ENCODE results near the gene BCL6B.
"Not testable (repeated sequence)": the region's sequence is repeated elsewhere in the genome, so short reads cannot be mapped to it uniquely, and the experiment has no call there.

The BCL6B gene

GRCh38 chr17:6986676-6987075, 36.2 kb upstream of the BCL6B start:
- Histone ChIP-seq H4K20me1 (ENCODE audit: insufficient read depth, low read length) (no peaks in the 10 kb centered on the region), H3K4me2 (ENCODE audit: insufficient read depth, low read length) (no peak overlapping the region), H2AFZ (ENCODE audit: low read depth, low read length) (no peak overlapping the region), H3K4me3 (ENCODE audit: low read depth in 1 of 2, low read length in 2 of 2) (no peak overlapping the region), H3K36me3 (ENCODE audit: insufficient read depth, low read length) (no peaks in the 10 kb centered on the region), H3K27ac (ENCODE audit: low read length) (no peak overlapping the region), H3K9ac (ENCODE audit: low read depth, low read length) (no peak overlapping the region), H3K9me3 (ENCODE audit: insufficient read depth, low read length, severe bottlenecking) (no peaks in the 10 kb centered on the region), H3K4me1 (ENCODE audit: insufficient read depth, low read length) (peaks cover 8% of the 10 kb centered on the region), H3K79me2 (ENCODE audit: insufficient read depth, low read length) (no peaks in the 10 kb centered on the region), H3K27me3 (ENCODE audit: insufficient read depth, low read length, poor library complexity) (no peaks in the 10 kb centered on the region)
- no peak for TF ChIP-seq CTCF (IDR thresholded peaks at IDR 0.05; ENCODE audit: borderline replicate concordance, extremely low read depth, low read length, poor library complexity, severe bottlenecking)
- TF ChIP-seq EZH2 (IDR thresholded peaks at IDR 0.05; ENCODE audit: borderline replicate concordance, low read depth, low read length, severe bottlenecking): no peak
- ATAC-seq (ENCODE audit: insufficient read depth, low read depth) (no peak), DNase-seq (no peak)

- H3K4me2 ChIP-seq (ENCODE audit: insufficient read depth, low read length): no peak overlapping the region
- H3K9me3 ChIP-seq (ENCODE audit: insufficient read depth, low read length, severe bottlenecking): no peaks in the 10 kb centered on the region
- no peak overlapping the region for H2AFZ ChIP-seq (ENCODE audit: low read depth, low read length)
- H4K20me1 ChIP-seq (ENCODE audit: insufficient read depth, low read length): no peaks in the 10 kb centered on the region
- H3K4me1 ChIP-seq (ENCODE audit: insufficient read depth, low read length): no peaks in the 10 kb centered on the region
- no peak for DNase-seq
- H3K9ac ChIP-seq (ENCODE audit: low read depth, low read length): no peak overlapping the region
- H3K27me3 ChIP-seq (ENCODE audit: insufficient read depth, low read length, poor library complexity): no peaks in the 10 kb centered on the region
- no peak for ATAC-seq (ENCODE audit: insufficient read depth, low read depth)
- no peaks in the 10 kb centered on the region for H3K79me2 ChIP-seq (ENCODE audit: insufficient read depth, low read length)
- no peak overlapping the region for H3K27ac ChIP-seq (ENCODE audit: low read length)
- H3K4me3 ChIP-seq (ENCODE audit: low read depth in 1 of 2, low read length in 2 of 2): no peak overlapping the region
- no peaks in the 10 kb centered on the region for H3K36me3 ChIP-seq (ENCODE audit: insufficient read depth, low read length)
- TF ChIP-seq EZH2 (IDR thresholded peaks at IDR 0.05; ENCODE audit: borderline replicate concordance, low read depth, low read length, severe bottlenecking) (no peak), CTCF (IDR thresholded peaks at IDR 0.05; ENCODE audit: borderline replicate concordance, extremely low read depth, low read length, poor library complexity, severe bottlenecking) (no peak)
These were observed 33.1 kb upstream of the BCL6B start for GRCh38 chr17:6989779-6990178.

- ATAC-seq (ENCODE audit: insufficient read depth, low read depth); H3K27ac ChIP-seq (ENCODE audit: low read length); H3K9ac ChIP-seq (ENCODE audit: low read depth, low read length); H3K4me3 ChIP-seq (ENCODE audit: low read depth in 1 of 2, low read length in 2 of 2); H4K20me1 ChIP-seq (ENCODE audit: insufficient read depth, low read length); H3K9me3 ChIP-seq (ENCODE audit: insufficient read depth, low read length, severe bottlenecking); H3K4me2 ChIP-seq (ENCODE audit: insufficient read depth, low read length); H3K79me2 ChIP-seq (ENCODE audit: insufficient read depth, low read length); DNase-seq; H3K27me3 ChIP-seq (ENCODE audit: insufficient read depth, low read length, poor library complexity); H3K4me1 ChIP-seq (ENCODE audit: insufficient read depth, low read length); H2AFZ ChIP-seq (ENCODE audit: low read depth, low read length): not testable (repeated sequence)
- peaks cover 12% of the 10 kb centered on the region for H3K36me3 ChIP-seq (ENCODE audit: insufficient read depth, low read length)
These were observed 29.2 kb upstream of the BCL6B start for GRCh38 chr17:6993613-6994056.

GRCh38 chr17:6994118-6994598, 28.7 kb upstream of the BCL6B start:
- Histone ChIP-seq H3K4me3 (ENCODE audit: low read depth in 1 of 2, low read length in 2 of 2) (no peak overlapping the region), H2AFZ (ENCODE audit: low read depth, low read length) (no peak overlapping the region), H3K9me3 (ENCODE audit: insufficient read depth, low read length, severe bottlenecking) (no peaks in the 10 kb centered on the region), H3K27ac (ENCODE audit: low read length) (no peak overlapping the region), H3K79me2 (ENCODE audit: insufficient read depth, low read length) (no peaks in the 10 kb centered on the region), H3K4me2 (ENCODE audit: insufficient read depth, low read length) (no peak overlapping the region), H3K27me3 (ENCODE audit: insufficient read depth, low read length, poor library complexity) (no peaks in the 10 kb centered on the region), H3K36me3 (ENCODE audit: insufficient read depth, low read length) (peaks cover 17% of the 10 kb centered on the region), H3K4me1 (ENCODE audit: insufficient read depth, low read length) (no peaks in the 10 kb centered on the region), H3K9ac (ENCODE audit: low read depth, low read length) (no peak overlapping the region), H4K20me1 (ENCODE audit: insufficient read depth, low read length) (no peaks in the 10 kb centered on the region)
- no peak for DNase-seq
- TF ChIP-seq EZH2 (IDR thresholded peaks at IDR 0.05; ENCODE audit: borderline replicate concordance, low read depth, low read length, severe bottlenecking): no peak
- TF ChIP-seq CTCF (IDR thresholded peaks at IDR 0.05; ENCODE audit: borderline replicate concordance, extremely low read depth, low read length, poor library complexity, severe bottlenecking): no peak
- no peak for ATAC-seq (ENCODE audit: insufficient read depth, low read depth)

Data from DND-41 (cell line).